Measurements from ENCODE around the gene CBARP. TPM values are rescaled to one million over a fixed set of nuclear protein-coding genes. Genes with fewer than 3 reads are reported as not detected.

CBARP gene
- total and polyA plus RNA-seq, 2 donors (not counting 1 experiment from before 2014, with no cell fraction given) = 0.31 to 1.5 TPM

- Histone ChIP-seq H3K4me1 (ENCODE audit: control insufficient read depth, extremely low read depth, insufficient read depth, low read length) (peaks cover 60% of the 10 kb centered on the region), H3K9me3 (ENCODE audit: control insufficient read depth, insufficient read depth, low read depth, low read length) (no peaks in the 10 kb centered on the region), H3K79me2 (ENCODE audit: control insufficient read depth, insufficient read depth, low read length) (peaks cover 45% of the 10 kb centered on the region), H4K20me1 (ENCODE audit: control insufficient read depth, extremely low read depth, insufficient read depth, low read length) (no peaks in the 10 kb centered on the region), H3K27ac (ENCODE audit: insufficient read depth, low read length) (peak overlapping the region; percentile 47), H2AFZ (ENCODE audit: low read length) (no peak overlapping the region), H3K27me3 (ENCODE audit: control insufficient read depth, insufficient read depth, low read length) (no peaks in the 10 kb centered on the region), H3K4me2 (ENCODE audit: extremely low read depth, insufficient read depth, low read length) (peak overlapping the region; percentile 26), H3K4me3 (replicated peaks in 1 of 4; ENCODE audit: control extremely low read depth in 1 of 4, insufficient read depth in 1 of 4, low read depth in 3 of 4, low read length in 4 of 4) (no peak overlapping the region), H3K36me3 (ENCODE audit: control insufficient read depth, insufficient read depth, low read length) (peaks cover 41% of the 10 kb centered on the region), H3K9ac (ENCODE audit: insufficient read depth, low read length) (no peak overlapping the region)
- no peak for DNase-seq (ENCODE audit: low read depth in 2 of 2)
- TF ChIP-seq, protein P1, sequence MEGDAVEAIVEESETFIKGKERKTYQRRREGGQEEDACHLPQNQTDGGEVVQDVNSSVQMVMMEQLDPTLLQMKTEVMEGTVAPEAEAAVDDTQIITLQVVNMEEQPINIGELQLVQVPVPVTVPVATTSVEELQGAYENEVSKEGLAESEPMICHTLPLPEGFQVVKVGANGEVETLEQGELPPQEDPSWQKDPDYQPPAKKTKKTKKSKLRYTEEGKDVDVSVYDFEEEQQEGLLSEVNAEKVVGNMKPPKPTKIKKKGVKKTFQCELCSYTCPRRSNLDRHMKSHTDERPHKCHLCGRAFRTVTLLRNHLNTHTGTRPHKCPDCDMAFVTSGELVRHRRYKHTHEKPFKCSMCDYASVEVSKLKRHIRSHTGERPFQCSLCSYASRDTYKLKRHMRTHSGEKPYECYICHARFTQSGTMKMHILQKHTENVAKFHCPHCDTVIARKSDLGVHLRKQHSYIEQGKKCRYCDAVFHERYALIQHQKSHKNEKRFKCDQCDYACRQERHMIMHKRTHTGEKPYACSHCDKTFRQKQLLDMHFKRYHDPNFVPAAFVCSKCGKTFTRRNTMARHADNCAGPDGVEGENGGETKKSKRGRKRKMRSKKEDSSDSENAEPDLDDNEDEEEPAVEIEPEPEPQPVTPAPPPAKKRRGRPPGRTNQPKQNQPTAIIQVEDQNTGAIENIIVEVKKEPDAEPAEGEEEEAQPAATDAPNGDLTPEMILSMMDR (conservative IDR thresholded peaks at IDR 0.05 in 1 of 2, IDR thresholded peaks at IDR 0.05 in 1 of 2; ENCODE audit: low read depth in 1 of 2, low read length in 2 of 2) = no peak
- TF ChIP-seq EZH2 (IDR thresholded peaks at IDR 0.05; ENCODE audit: low read length, missing control alignments) = no peak
Observed at GRCh38 chr19:1258163-1258492, 20.3 kb upstream of the CBARP start.

DNA sequence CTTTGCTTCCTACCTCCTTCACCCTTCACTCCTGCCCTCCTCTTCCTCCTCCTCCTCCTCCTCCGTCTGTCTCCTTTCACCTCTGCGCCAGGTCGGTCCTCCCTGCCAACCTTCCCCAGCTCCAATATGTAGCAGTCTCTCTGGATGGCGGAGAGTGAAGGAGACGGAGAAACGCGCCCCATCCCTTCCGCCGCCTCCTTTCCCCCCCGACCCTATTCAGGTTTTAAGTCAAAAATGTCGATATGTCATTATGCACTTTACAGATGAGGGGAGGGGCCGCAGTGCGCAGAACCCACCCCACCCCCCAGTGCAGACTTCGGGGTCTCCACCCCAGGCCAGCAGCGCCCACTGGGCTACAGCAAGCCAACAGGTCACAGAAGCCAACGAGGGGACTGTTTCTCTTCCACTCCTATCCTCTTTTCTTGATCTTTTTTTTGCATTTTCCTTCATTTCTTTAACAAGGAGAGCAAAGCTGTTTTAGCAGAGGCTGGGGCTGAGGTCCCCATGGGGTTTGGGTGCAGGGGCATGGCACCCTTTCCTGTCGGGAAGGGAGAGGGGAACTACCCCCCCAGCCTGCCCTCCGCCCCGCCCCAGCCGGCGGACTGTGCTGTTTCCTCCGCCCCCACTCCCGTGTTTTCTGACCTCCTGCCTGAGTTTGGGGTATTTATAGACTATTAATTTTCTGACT lies 19.8 kb upstream of the CBARP start:
- Histone ChIP-seq H3K79me2 (ENCODE audit: control insufficient read depth, insufficient read depth, low read length) (peaks cover 45% of the 10 kb centered on the region), H3K36me3 (ENCODE audit: control insufficient read depth, insufficient read depth, low read length) (peaks cover 41% of the 10 kb centered on the region), H3K27ac (ENCODE audit: insufficient read depth, low read length) (peak overlapping the region; percentile 54), H3K27me3 (ENCODE audit: control insufficient read depth, insufficient read depth, low read length) (no peaks in the 10 kb centered on the region), H3K4me2 (ENCODE audit: extremely low read depth, insufficient read depth, low read length) (no peak overlapping the region), H3K4me3 (replicated peaks in 1 of 4; ENCODE audit: control extremely low read depth in 1 of 4, insufficient read depth in 1 of 4, low read depth in 3 of 4, low read length in 4 of 4) (no peak overlapping the region), H3K9ac (ENCODE audit: insufficient read depth, low read length) (no peak overlapping the region), H4K20me1 (ENCODE audit: control insufficient read depth, extremely low read depth, insufficient read depth, low read length) (no peaks in the 10 kb centered on the region), H3K9me3 (ENCODE audit: control insufficient read depth, insufficient read depth, low read depth, low read length) (no peaks in the 10 kb centered on the region), H2AFZ (ENCODE audit: low read length) (no peak overlapping the region), H3K4me1 (ENCODE audit: control insufficient read depth, extremely low read depth, insufficient read depth, low read length) (peaks cover 55% of the 10 kb centered on the region)
- no peak for DNase-seq (ENCODE audit: low read depth in 2 of 2)
- no peak for TF ChIP-seq EZH2 (IDR thresholded peaks at IDR 0.05; ENCODE audit: low read length, missing control alignments)

GRCh38 chr19:1256646-1257474 lies 19.1 kb upstream of the CBARP start:
- Histone ChIP-seq H3K9ac (ENCODE audit: insufficient read depth, low read length) (no peak overlapping the region), H3K4me3 (replicated peaks in 1 of 4; ENCODE audit: control extremely low read depth in 1 of 4, insufficient read depth in 1 of 4, low read depth in 3 of 4, low read length in 4 of 4) (no peak overlapping the region), H3K79me2 (ENCODE audit: control insufficient read depth, insufficient read depth, low read length) (peaks cover 52% of the 10 kb centered on the region), H3K4me2 (ENCODE audit: extremely low read depth, insufficient read depth, low read length) (no peak overlapping the region), H3K9me3 (ENCODE audit: control insufficient read depth, insufficient read depth, low read depth, low read length) (no peaks in the 10 kb centered on the region), H3K27me3 (ENCODE audit: control insufficient read depth, insufficient read depth, low read length) (no peaks in the 10 kb centered on the region), H3K36me3 (ENCODE audit: control insufficient read depth, insufficient read depth, low read length) (peaks cover 42% of the 10 kb centered on the region), H3K4me1 (ENCODE audit: control insufficient read depth, extremely low read depth, insufficient read depth, low read length) (peaks cover 52% of the 10 kb centered on the region), H3K27ac (ENCODE audit: insufficient read depth, low read length) (peak overlapping the region; percentile 35), H2AFZ (ENCODE audit: low read length) (no peak overlapping the region), H4K20me1 (ENCODE audit: control insufficient read depth, extremely low read depth, insufficient read depth, low read length) (no peaks in the 10 kb centered on the region)
- no peak for DNase-seq (ENCODE audit: low read depth in 2 of 2)
- TF ChIP-seq, protein P1 (conservative IDR thresholded peaks at IDR 0.05 in 1 of 2, IDR thresholded peaks at IDR 0.05 in 1 of 2; ENCODE audit: low read depth in 1 of 2, low read length in 2 of 2) = no peak
- TF ChIP-seq EZH2 (IDR thresholded peaks at IDR 0.05; ENCODE audit: low read length, missing control alignments) = no peak
